Activated T-cell treated with anti-CD3 and anti-CD28 coated beads for 48 hours (primary cell): ENCODE measurements around the gene KCNIP1.
A peak's percentile ranks its signal among the peaks of the same experiment; 100 is the strongest.

Experiments
- DNase-seq: peaks from one replicate; pipeline ENCODE4 v3.0.0-alpha.2; 2020; ENCODE audit warnings: low read depth

KCNIP1 gene

DNA sequence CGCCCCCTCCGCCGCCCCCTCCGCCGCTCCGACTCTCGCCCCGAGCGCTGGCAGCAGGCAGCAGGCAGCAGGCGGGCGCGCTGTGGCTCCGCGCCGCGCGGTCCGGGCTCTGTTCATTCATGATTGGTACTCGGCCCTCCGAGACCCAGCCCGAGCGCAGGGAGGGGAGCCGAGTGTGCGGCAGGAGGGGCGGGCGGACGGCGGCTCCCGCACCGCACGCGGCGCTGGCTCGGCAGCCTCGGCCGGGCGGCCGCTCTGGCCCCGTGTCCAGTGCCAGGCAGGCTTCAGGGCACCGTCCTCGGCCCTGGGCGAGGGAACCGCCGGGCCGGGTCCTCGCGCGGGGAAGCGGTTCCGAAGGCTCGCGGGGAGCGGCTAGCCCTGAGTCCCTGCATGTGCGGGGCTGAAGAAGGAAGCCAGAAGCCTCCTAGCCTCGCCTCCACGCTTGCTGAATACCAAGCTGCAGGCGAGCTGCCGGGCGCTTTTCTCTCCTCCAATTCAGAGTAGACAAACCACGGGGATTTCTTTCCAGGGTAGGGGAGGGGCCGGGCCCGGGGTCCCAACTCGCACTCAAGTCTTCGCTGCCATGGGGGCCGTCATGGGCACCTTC lies at the start of gene KCNIP1:
TSS of gene KCNIP1 (plus strand) at position 31 of the 607 bp plus-strand sequence.
- no peak for DNase-seq

DNA sequence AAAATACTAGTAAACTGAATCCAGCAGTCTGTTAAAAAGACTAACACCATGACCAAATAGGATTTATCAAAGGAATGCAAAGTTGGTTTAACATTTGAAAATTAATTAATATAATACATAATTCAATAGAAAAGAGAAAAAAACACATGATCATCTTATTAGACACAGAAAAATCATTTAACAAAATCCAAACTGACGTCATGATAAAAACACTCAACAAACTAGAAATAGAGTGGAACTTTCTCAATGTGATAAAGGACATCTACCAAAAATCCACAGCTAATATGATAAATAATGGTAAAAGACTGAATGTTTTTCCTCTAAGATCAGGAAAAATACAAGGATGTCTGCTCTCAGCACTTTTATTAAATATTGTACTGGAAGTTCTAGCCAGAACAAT lies 40.4 kb upstream of the KCNIP1 start:
- DNase-seq = no peak

DNA sequence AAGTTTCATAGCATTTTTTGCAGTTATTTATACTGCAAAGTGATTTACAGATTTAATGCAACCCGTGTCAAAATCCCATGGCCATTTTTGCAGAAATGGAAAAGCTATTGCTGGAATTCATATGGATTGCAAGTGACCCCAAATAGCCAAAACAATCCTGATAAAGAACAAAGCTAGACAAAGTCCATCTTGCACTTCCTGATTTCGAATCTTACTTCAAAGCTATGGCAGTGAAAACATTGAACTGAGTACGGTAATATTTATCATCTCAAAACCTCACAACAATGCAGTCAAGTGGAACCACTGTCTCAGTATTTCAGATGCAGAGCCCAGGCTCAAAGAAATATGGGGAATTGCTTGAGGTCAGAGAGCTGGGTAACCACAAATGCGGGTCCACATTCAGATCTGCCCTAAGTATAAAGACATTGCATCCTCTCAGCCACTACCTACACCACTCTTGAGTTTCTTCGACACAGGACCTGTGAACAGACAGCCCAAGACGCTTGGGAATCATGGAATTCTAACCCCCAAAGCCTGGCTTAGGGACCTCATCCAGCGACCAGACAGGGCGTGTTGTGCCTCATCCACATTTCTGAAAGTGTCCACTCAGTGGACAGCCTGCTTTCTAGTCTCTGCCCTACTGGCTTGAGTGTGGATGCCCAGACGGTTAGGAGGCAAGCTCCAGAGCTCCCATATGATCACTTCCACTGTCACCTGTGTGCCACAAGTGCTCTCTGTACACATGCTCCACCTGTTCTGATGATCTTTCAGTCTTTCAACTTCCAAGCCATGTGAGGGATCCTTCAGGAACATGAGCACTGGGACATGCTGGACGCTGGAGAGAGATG lies 39.3 kb upstream of the KCNIP1 start:
- DNase-seq = no peak

DNA sequence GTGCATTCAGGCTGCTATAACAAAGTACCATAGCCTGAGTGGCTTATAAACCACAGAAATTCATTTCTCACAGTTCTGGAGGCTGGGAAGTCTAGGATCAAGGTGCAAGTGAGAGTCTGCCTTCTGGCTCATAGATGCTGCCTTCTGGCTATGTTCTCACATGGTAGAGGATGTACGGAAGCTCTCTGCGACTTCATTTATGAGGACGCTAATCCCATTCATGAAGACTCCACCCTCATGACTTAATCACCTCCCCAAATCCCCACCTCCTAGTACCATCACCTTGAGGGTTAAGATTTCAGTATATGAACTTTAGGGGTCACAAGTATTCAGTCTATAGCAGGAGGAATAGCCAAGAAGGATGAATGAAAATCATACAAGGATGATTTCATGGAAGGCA lies 37.3 kb upstream of the KCNIP1 start:
- DNase-seq = no peak

DNA sequence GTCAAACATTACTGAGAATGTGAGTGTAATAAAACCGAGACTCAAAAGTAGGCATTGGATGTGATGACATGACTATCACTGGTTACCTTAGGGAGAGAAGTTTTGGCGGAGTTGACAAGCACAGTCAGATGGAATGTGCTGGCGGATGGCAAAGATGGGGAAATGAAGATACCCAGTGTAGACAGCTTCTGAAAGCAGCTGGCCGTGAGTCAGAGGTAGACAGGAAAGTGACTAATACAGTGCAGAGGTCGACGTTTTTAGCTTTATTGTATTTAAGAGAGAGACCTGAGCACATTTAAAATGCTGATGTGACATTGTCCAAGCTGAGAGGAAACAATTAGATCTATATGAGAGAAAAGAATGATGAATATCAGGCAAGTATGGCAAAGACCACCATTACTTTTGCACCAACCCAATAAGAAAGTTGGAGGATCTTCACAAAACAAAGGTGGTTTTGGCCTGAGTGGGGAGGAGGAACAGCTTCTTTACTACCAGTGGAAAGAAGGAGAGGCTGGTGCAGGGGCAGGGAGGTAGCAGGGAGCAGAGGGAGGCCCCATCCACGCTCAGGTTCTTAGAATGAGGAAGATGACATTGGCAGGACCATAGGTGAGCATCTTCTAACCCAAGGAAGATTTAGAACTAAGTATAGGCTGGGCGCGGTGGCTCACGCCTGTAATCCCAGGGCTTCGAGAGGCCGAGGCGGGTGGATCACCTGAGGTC lies 36.7 kb upstream of the KCNIP1 start:
- DNase-seq = peak; percentile 45

DNA sequence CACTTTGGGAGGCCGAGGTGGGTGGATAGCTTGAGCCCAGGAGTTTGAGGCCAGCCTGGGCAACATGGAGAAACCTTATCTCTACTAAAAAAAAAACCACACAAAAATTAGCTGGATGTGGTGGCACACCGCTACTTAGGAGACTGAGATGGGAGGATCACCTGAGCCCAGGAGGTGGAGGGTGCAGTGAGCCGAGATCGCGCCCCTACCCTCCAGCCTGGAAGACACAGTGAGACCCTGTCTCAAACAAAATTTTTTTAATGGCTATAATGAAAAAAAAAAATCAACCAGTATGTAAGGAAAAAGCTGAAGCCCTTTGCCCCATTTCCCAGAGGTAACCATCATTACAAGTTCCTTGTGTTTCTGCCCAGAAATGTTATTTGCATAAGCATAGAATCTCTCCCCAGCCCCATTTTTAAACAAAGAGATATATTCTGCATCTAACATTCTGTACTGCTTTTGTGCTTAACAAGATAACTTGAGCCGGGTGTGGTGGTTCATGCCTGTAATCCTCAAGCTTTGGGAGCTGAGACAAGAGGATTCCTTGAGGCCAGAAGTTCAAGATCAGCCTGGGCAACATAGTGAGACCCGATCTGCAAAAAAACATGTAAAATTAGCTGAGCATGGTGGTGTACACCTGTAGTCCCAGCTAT lies 35.1 kb upstream of the KCNIP1 start:
- DNase-seq = no peak

DNA sequence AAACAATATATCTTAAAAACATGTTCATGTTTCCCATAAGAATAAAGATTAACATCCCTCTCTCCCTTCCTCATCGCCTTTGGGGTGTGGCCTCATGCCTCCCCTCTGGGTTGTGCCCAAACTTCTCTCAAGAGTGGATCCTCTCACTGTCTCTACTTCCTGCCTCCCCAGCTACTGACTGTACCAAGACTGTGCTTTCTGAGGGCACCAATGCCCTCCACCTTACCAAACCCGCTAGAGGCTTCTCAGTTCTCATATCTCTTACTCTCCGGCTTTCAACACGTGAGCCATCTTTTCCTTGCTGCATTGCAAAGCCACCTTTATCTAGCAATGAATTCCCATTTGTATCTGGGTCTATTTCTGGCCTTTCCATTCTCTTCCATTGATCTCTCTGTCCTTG lies 34.4 kb upstream of the KCNIP1 start:
- DNase-seq = no peak

DNA sequence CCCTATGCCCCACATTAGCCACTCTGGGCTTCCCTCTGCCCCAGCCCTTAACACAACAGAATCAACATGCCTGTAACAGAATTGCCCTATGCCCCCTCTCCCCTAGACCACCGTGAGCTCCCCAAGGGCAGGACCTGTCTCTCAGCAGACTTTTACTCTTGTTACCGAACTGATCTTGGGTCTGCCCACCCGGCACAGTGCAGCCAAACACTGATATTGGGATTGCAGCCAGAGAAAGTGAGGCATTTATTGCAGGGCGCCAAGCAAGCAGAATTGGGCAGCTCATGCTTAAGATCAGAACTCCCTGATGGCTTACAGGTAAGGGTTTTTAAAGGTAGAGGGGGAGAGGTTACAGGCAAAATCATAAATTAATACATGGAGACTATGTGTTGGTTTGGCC lies 33.5 kb upstream of the KCNIP1 start:
- no peak for DNase-seq

DNA sequence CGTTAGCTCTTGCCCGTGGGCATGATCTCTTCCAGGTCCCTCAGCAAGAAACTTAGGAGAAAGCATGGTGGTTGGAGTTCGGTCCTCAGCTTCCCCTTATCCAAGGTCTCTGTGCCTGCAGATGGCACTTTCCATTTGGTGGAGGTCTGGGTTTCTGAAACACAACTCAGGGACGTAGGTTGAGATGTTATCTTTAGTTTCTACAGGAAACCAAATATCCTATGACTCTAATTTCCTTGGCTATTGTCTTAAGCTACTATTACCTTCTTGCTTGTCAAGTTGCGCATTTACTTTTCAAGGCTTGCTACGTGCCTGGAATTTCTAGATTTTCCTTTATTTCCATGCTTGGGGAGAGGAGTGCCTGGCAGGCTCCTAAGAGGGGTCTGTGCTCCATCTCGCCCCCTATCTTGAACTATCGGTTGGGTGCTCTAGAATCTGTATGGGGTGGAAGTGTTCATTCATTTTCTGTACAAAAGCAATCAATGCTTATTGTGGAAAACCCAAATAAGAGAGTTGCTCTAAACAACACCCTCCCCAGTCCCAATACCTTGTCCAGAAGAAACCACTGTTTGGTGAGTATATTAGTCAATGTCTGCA lies 32.9 kb upstream of the KCNIP1 start:
- DNase-seq = no peak

DNA sequence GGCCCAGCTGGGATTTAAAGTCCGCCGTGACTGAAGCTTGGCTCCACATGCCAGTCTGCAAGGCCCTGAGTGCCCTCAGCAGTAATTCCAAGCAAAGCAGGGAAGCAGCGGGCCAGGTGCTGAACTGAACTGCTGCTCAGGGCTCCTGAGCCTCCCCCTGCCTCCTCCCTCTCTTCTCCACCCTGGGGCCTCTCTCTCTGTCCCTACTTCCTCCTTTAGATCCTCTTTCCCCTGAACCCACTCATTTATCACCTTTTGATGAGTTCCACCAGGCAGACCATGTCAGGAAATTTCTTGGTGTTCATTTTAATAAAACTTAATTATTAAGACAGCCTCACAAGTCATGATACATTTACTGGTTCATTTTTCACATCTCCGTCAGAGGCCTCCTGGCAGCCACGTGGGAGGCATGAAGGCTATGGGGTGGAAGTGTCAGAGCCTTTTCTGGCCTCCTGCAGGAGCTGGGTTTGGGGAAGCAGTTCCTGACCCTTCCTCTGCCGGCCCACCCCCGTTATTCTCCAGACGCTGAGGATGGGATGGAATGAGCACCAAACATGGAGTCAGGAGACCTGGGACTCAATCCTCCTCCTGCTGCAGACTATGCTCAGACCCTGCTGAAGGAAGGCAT lies 32.2 kb upstream of the KCNIP1 start:
- no peak for DNase-seq

DNA sequence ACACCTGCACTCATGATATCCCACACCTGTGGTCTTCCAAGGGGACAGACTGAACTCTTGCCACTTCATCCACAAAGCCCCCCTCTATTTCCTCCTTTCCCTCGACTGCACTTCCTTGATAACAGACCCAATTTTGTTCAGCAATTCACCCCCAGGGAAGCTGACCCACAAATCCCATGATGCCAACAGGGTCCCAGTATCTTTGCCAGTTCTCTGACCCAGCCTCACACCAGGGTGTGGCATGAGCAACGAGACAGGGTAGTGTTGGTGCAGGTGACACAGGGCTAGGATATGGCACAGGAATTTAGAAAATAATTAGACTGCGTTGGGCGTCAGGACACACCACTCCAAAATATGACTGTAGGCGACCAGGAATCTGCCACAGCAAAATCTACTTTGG lies 30.2 kb upstream of the KCNIP1 start:
- DNase-seq = no peak

DNA sequence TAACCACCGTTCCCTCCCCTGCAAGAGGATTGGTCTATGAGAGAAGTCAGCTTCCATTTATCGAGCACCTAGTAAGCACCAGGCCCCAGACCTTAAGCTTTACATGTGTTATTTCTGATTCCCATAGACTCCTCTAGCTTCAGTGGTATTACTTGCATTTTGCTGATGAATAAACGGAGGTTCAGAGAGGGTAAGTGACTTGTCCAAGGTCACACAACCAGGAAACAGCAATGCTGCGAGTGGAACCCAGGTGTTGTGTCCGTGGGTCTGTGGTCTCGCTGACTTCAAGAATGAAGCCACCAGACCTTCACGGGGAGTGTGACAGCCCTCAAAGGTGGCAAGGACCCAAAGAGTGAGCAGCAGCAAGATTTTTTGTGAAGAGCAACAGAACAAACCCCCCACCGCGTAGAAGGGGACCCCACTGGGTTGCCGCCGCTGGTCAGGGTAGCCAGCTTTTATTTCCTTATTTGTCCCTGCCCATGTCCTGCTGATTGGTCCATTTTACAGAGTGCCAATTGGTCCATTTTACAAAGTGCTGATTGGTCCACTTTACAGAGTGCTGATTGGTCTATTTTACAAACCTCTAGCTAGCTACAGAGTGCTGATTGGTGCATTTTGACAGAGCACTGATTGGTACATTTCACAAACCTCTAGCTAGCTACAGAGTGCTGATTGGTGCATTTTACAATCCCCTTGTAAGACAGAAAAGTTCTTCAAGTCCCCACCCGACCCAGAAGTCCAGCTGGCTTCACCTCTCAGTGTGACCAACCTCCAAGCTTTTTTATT lies 29.1 kb upstream of the KCNIP1 start:
- no peak for DNase-seq

DNA sequence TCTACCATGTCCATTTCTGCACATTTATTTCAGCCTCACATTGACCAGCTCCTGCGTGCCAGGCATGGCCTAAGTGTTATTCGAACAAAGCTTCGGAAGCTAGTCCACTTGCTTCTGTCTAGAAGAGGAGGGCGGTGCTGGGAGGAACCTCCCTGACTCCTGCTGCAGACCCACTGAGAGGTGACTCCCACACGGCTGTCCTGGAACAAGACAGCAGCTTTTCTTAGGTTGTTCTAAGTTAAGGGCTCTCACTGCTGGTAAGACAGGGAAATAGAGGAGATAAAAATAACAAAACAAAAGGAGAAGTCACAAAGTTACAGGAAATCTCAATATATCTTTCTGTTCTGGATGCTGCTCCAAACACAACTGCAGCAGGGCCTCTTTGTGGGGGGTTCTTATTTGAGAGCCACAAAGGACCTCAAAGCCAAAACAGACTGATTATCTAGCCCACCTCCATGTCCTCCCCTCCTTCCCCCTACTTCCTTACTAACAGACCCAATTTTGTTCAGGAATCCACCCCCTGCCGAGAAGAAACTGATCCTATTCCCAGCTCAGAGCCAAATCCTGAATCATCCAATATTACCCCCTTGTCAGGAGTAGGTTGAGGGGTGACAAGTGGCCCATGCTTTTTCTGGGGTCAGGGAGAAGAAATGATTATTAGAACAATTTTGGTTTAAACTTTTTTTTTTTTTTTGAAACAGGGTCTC lies 28.4 kb upstream of the KCNIP1 start:
- no peak for DNase-seq

DNA sequence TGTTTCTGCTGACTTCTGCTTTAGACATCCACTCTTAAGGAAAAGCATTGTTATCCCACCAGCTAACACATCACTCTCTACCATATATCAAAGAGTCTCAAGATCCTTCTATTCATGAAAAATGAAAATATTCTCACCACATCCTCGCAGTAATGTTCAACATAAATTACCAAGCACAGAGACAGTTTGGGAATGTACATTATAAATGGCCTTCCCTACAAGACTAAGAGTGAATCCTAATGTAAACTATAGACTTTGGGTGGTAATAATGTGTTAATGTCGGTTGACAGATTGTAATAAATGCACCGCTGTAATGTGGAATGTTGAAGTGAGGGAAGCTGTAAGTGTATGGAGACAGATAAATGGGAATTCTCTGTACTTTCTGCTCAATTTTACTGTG lies 27.1 kb upstream of the KCNIP1 start:
- DNase-seq = no peak

DNA sequence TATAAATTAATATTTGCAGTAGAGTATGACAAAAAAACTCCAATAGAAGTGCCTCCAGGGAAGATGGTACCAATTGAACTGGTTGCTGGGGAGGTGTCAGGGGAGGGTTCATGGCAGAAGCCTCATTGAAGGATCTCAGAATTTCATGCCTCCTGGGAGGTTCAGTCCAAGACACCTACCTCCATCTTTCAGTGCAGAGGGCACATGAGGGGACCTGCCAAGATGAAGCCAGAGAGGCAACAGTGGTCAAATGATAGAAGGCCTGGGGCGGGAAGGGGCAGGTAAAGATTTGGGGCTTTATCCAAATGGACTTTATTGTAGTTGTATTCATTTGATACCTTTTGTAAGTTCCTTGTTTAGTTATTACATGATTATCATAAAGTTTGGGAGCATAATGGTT lies 25.9 kb upstream of the KCNIP1 start:
- no peak for DNase-seq

DNA sequence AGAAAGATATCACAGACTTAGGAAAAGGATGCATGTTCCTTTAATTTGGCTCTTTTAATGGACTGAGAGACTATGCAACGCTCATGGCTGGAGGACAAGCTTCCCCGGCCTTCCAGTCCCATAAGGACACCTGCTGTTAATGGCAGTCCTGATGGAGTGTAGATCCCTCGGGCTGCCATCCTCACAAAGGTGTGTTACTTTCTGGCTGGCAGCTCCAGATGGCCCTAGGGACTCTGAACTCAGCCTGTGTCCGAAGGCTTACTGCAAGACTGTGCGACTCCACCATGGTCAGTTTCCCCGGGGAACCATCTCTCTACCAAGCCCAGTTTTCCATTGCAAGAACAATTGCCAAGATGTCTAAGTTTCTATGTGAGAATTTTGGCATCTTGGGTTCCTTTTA lies 25.5 kb upstream of the KCNIP1 start:
- no peak for DNase-seq

DNA sequence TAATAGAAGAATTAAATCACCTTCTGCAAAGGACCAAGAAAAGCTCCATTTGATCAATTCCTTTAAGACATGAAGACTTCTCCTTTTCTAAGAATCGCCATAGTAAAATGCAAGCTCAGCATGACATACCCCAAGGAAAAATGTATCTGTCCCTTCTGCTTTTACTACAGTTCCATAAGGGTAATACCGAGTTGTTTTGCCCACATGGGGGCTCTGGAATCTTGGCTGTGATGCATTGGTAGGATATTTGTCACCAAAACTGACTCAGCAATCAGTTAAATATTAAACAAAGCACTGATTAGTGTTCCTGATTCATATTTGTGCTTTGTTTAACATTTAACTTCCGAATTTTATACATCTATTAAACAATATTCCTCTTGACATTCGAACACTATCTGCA lies 24.3 kb upstream of the KCNIP1 start:
- DNase-seq = no peak

DNA sequence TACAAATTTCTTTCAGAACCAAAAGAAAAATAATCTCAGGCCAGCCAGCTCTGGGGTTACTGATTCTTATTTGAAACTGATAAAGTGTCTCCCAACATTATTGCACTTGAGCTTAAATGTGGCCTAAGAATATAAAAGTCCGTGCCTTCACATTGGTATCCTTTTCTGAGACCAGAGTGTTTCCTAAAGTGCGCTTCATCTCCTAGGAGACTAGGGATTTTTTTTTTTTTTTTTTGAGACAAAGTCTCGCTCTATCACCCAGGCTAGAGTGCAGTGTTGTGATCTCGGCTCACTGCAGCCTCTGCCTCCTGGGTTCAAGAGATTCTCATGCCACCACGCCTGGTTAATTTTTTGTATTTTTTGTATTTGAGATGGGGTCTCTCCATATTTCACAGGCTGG lies 23.6 kb upstream of the KCNIP1 start:
- no peak for DNase-seq

DNA sequence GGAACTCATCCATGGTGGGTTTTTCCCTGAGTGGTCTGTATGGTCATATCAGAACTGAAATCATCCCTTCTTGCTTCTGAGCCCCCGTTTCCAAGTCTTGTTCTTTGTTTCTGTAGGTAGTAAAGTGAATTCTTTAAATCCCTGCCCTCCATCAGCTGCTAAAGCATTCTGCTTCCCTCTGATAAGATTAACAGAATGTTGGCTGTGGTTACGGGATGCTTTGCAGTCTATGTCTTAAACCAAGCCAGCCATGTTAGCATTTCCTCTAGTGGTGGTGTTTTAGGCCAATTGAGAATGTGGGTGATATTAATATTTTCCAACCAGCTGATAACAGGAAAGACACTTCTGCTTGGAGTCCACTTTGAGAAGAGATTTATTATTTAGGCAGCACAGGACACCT lies 22.0 kb upstream of the KCNIP1 start:
- no peak for DNase-seq

DNA sequence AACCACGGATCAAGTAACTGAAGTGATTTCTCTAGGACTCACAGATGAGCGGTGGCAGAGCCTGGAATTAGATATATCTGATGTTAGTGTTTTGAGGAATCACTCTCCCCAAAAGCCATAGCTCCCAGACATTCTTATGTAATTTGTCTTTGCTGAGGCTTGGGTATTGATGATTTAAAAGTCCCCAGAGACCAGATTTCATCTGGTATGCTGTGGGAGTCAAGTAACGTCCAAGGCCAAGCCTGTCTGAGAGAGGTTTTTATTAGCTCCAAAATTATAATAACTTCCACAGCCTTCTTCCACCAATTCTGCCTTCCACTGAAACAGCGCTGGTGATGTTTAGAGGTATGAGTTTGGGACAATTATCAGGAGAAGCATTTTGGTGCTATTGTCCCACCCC lies 21.3 kb upstream of the KCNIP1 start:
- DNase-seq = no peak
